ENCODE measurements around the gene UGT1A10. TPM values are rescaled to one million over a fixed set of nuclear protein-coding genes. Genes with fewer than 3 reads are reported as not detected.

The UGT1A10 gene
- total and polyA plus RNA-seq, 2 donors (not counting 3 experiments of a cell fraction or from before 2014, with no cell fraction given) = not detected

DNA sequence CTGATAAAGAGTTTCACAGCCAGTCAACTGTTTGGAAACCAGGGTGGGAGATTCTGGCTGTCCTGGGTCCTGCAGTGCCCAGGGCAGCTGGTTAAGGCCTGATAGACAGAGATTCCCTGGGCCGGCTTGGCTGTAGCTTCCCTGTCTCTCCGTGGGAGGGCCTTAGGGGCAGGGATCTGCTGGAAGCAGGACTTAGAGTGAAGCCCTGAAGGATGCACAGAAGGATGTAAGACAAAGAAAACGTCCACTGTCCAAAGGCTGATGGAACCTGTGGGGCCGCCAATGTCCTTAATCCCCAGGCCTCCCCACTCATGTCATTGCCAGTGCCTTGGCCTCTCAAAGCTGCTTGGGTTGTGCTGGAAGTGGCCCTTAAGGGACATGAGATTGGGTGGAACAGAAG lies 174.8 kb downstream of the UGT1A10 start:
- ChIA-PET CTCF (no interaction called here), POLR2A (no interaction called here)
- H3K27ac ChIP-seq (ENCODE audit: insufficient read depth, low read depth, low read length) = no peak overlapping the region
- no peak for DNase-seq (ENCODE audit: low read depth, low spot score)
- no peaks in the 10 kb centered on the region for H3K4me1 ChIP-seq (ENCODE audit: control insufficient read depth, extremely low read depth, insufficient read depth, low read length)
- TF ChIP-seq FOS (IDR thresholded peaks at IDR 0.05; ENCODE audit: borderline replicate concordance, insufficient read depth, low read length) (no peak), MYC (IDR thresholded peaks at IDR 0.05; ENCODE audit: low read depth, low read length) (no peak), EZH2 (IDR thresholded peaks at IDR 0.05; ENCODE audit: borderline replicate concordance, low read depth, low read length, severe bottlenecking) (no peak), POLR2A (IDR thresholded peaks at IDR 0.05; ENCODE audit: low read depth, low read length) (no peak), GATA2 (IDR thresholded peaks at IDR 0.05; ENCODE audit: insufficient read depth, insufficient read length, low read depth, low read length) (no peak), CTCF (IDR thresholded peaks at IDR 0.05; ENCODE audit: extremely low read depth in 1 of 2, insufficient read depth in 1 of 2, low read depth in 1 of 2, low read length in 2 of 2) (no peak), POLR2AphosphoS5 (IDR thresholded peaks at IDR 0.05; ENCODE audit: insufficient read depth, low read depth, low read length) (no peak), MAX (IDR thresholded peaks at IDR 0.05; ENCODE audit: insufficient read depth, insufficient read length) (no peak), JUN (IDR thresholded peaks at IDR 0.05; ENCODE audit: borderline replicate concordance, insufficient read depth, insufficient read length, low read depth) (no peak)
- H2AFZ ChIP-seq (ENCODE audit: low read depth, low read length) = no peak overlapping the region
- no peaks in the 10 kb centered on the region for H3K79me2 ChIP-seq (ENCODE audit: control insufficient read depth, insufficient read depth, low read length)
- dilution Hi-C loops (cut with MboI; ENCODE audit: extremely low pct_ligation_motif_present, low sequenced_read_pairs) = no loop called here
- no peak overlapping the region for H3K9ac ChIP-seq (replicated peaks; ENCODE audit: extremely low read depth, insufficient read depth, low read length)
- H3K4me3 ChIP-seq (replicated peaks in 1 of 3; ENCODE audit: insufficient read depth in 1 of 3, low read depth in 1 of 3, low read length in 3 of 3) = no peak overlapping the region
- no peaks in the 10 kb centered on the region for H3K9me1 ChIP-seq (replicated peaks; ENCODE audit: control insufficient read depth, extremely low read depth, insufficient read depth, low read length)
- H3K27me3 ChIP-seq (ENCODE audit: control insufficient read depth in 2 of 2, insufficient read depth in 2 of 2, low read length in 2 of 2) = peaks cover 0 to 1% of the 10 kb centered on the region in 2 experiments
- H4K20me1 ChIP-seq (replicated peaks; ENCODE audit: control insufficient read depth, extremely low read depth, insufficient read depth, low read length) = no peaks in the 10 kb centered on the region
- H3K36me3 ChIP-seq (ENCODE audit: control insufficient read depth in 2 of 2, extremely low read depth in 1 of 2, insufficient read depth in 2 of 2, low read length in 2 of 2) = no peaks in the 10 kb centered on the region
- H3K4me2 ChIP-seq (ENCODE audit: insufficient read depth, low read length) = no peak overlapping the region
- no peaks in the 10 kb centered on the region for H3K9me3 ChIP-seq (replicated peaks; ENCODE audit: control insufficient read depth, insufficient read depth, low read length)
- no TSS peak for BruUV-seq (replicated peaks)
- intact Hi-C loops (cut with micrococcal nuclease) = no loop called here
- no peak for FAIRE-seq
